ENCODE measurements around the gene KCNQ1OT1.

Gene KCNQ1OT1

DNA sequence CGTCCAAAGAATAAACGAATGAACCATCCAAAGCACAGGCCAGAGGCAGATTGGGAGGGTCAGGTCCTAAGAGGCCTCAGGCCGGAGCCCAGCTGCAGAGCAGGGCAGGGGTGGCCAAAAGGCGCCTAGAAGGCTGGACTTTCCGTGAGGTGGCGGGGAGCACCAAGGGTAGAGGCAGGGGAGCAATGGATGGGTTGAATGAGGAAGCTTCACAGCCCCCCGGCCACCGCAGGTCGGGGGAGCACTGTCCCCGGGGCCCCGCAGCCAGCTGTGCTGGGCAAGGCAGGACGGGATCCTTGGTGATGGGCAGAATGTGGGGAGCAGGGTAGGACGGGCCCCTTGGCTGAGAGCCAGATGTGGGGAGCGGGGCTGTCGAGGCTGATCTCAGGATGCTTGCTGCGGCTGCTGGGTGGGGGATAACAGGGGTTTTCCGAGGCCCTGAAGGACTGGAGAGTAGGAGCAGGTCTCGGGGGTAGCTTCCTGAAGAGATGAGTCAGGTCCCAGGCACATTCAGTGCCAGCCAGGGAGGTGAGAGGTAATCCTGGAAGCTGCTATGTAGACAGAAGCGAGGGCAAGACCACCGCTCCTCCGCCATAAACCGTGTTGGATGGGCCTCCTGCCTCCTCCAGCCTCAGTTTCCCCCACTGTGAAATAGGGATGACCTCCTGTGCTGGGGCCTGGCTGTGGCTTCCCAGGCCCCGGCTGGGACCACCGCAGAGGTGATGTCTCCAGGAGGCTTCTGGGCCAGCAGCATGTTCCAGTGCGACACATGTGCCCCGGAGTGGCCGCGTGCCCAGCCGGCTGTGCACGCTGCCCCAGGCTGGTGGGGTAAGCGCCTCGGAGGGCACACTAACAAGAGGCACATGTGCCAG lies 34.6 kb upstream of the KCNQ1OT1 start:
- no peaks in the 10 kb centered on the region for H3K9me3 ChIP-seq (replicated peaks; ENCODE audit: low read length)
- no peak overlapping the region for H3K4me3 ChIP-seq (ENCODE audit: low read length)
- no peak overlapping the region for H3K4me2 ChIP-seq (ENCODE audit: low read length)
- H3K27me3 ChIP-seq (ENCODE audit: control insufficient read depth, insufficient read depth, low read length) = peaks cover 6% of the 10 kb centered on the region
- H3K4me1 ChIP-seq (ENCODE audit: control insufficient read depth, insufficient read depth, low read length) = peaks cover 6% of the 10 kb centered on the region
- H3K36me3 ChIP-seq (ENCODE audit: insufficient read depth, low read length) = no peaks in the 10 kb centered on the region
- H3K9ac ChIP-seq (ENCODE audit: low read depth, low read length) = no peak overlapping the region

GRCh38 chr11:2732940-2733628 lies 33.3 kb upstream of the KCNQ1OT1 start:
- no peak overlapping the region for H3K4me2 ChIP-seq (ENCODE audit: low read length)
- no peak overlapping the region for H3K9ac ChIP-seq (ENCODE audit: low read depth, low read length)
- peaks cover 6% of the 10 kb centered on the region for H3K4me1 ChIP-seq (ENCODE audit: control insufficient read depth, insufficient read depth, low read length)
- no peak overlapping the region for H3K4me3 ChIP-seq (ENCODE audit: low read length)
- no peaks in the 10 kb centered on the region for H3K36me3 ChIP-seq (ENCODE audit: insufficient read depth, low read length)
- H3K9me3 ChIP-seq (replicated peaks; ENCODE audit: low read length) = no peaks in the 10 kb centered on the region
- H3K27me3 ChIP-seq (ENCODE audit: control insufficient read depth, insufficient read depth, low read length) = peaks cover 8% of the 10 kb centered on the region

- H3K9me3 ChIP-seq (replicated peaks; ENCODE audit: low read length) = no peaks in the 10 kb centered on the region
- H3K4me1 ChIP-seq (ENCODE audit: control insufficient read depth, insufficient read depth, low read length) = no peaks in the 10 kb centered on the region
- H3K27me3 ChIP-seq (ENCODE audit: control insufficient read depth, insufficient read depth, low read length) = peaks cover 15% of the 10 kb centered on the region
- H3K9ac ChIP-seq (ENCODE audit: low read depth, low read length) = no peak overlapping the region
- H3K4me2 ChIP-seq (ENCODE audit: low read length) = no peak overlapping the region
- H3K4me3 ChIP-seq (ENCODE audit: low read length) = no peak overlapping the region
- H3K36me3 ChIP-seq (ENCODE audit: insufficient read depth, low read length) = no peaks in the 10 kb centered on the region
Observed at GRCh38 chr11:2732261-2732939, 32.6 kb upstream of the KCNQ1OT1 start.

DNA sequence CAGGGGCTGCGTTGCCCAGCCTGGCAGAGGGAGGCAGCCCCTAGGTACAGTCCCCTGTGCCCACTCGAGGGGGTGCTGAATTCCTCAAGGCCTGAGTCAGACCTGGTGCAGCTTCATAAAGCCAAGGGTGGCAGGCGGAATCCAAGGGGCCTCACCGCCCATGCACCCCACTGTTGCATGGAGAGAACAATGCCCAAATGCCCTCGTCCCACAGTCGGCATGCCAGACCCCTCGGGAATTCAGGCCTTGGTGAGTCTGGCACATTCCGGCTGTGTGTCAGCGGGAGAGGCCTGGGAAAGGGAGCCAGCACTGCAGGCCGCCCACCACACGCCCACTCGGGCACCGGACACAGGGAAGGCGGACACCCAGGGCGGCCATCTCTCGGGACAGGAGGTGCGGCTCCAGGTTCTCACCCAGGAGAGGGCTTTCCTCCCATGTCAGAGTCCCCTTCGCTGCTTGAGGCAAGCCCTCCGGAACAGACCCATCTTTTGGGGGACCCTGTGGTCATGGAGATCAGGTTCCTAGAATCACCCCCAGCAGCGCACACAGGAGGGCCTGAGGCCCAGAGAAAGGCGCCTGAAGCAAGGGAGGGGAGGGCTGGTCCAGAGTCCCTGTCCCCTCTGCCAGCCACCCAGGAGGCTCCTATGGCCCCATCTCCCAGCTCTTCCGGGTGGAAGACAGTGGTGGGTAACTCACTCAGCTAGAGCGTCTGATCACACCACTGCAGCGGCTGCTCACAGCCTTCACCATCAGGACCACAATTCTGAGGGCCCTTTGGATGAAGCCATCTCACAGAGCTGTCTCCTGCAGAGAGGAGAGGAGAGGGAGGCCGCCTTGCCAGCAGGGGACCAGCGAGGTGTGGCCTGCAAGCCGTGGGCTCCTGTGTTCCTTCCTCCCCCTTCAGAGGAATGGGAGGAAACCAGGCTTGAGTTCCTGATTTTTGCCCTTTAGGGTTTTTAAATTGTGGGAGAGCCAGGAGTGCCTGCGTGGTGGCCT lies 31.6 kb upstream of the KCNQ1OT1 start:
- H3K4me2 ChIP-seq (ENCODE audit: low read length) = no peak overlapping the region
- no peak overlapping the region for H3K9ac ChIP-seq (ENCODE audit: low read depth, low read length)
- peaks cover 24% of the 10 kb centered on the region for H3K27me3 ChIP-seq (ENCODE audit: control insufficient read depth, insufficient read depth, low read length)
- H3K4me1 ChIP-seq (ENCODE audit: control insufficient read depth, insufficient read depth, low read length) = no peaks in the 10 kb centered on the region
- H3K9me3 ChIP-seq (replicated peaks; ENCODE audit: low read length) = no peaks in the 10 kb centered on the region
- H3K36me3 ChIP-seq (ENCODE audit: insufficient read depth, low read length) = no peaks in the 10 kb centered on the region
- no peak overlapping the region for H3K4me3 ChIP-seq (ENCODE audit: low read length)

DNA sequence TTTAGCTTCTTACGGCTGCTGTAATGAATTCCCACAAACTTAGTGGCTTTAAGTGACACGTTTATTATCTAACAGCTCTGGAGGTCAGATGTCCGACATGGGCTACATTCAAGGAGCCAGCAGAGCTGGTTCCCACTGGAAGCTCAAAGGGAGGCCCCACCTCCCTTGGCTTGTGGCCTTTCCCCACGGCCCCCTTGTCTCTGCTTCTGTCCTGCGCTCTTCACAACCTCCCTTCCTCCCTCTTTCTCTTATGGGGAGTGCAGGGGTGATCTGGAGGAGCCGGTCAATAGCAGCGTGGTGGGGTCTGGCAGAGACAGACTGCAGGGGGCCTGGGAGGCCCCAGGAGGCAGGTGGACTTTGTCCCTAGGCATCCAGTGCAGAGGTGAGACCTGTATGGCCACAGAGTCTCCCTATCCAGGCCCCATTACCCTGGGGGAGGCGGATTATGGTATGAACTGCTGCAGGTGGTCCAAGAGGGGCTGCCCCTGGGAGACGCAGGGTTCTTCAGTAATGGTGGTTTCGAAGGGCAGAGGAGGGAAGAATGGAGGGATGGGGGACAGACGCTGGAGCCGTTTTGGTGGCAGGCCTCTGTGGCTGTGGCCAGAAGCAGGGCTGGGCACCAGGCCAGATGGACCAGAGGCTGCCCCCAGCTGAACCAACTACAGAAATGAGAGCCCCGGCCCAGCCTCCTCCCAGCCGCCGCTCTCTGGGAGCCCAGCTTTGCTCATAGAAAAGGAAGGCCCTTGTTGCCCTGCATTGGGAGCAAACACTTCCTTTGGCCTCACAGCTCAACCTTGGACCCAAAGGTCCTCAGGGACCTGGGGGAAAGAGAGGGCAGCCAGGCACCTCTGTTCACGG lies 30.7 kb upstream of the KCNQ1OT1 start:
- Histone ChIP-seq H3K36me3 (ENCODE audit: insufficient read depth, low read length) (no peaks in the 10 kb centered on the region), H3K27me3 (ENCODE audit: control insufficient read depth, insufficient read depth, low read length) (peaks cover 29% of the 10 kb centered on the region), H3K9me3 (replicated peaks; ENCODE audit: low read length) (no peaks in the 10 kb centered on the region)

GRCh38 chr11:2729841-2730240 lies 30.0 kb upstream of the KCNQ1OT1 start:
- peaks cover 29% of the 10 kb centered on the region for H3K27me3 ChIP-seq (ENCODE audit: control insufficient read depth, insufficient read depth, low read length)
- no peaks in the 10 kb centered on the region for H3K36me3 ChIP-seq (ENCODE audit: insufficient read depth, low read length)
- H3K4me2 ChIP-seq (ENCODE audit: low read length) = no peak overlapping the region
- H3K4me1 ChIP-seq (ENCODE audit: control insufficient read depth, insufficient read depth, low read length) = no peaks in the 10 kb centered on the region
- no peak overlapping the region for H3K9ac ChIP-seq (ENCODE audit: low read depth, low read length)
- H3K9me3 ChIP-seq (replicated peaks; ENCODE audit: low read length) = no peaks in the 10 kb centered on the region
- H3K4me3 ChIP-seq (ENCODE audit: low read length) = no peak overlapping the region

More for the DNA sequence above, 30.7 kb upstream of the KCNQ1OT1 start:
- H3K4me2 ChIP-seq (ENCODE audit: low read length) = no peak overlapping the region
- no peak overlapping the region for H3K9ac ChIP-seq (ENCODE audit: low read depth, low read length)
- no peaks in the 10 kb centered on the region for H3K4me1 ChIP-seq (ENCODE audit: control insufficient read depth, insufficient read depth, low read length)
- no peak overlapping the region for H3K4me3 ChIP-seq (ENCODE audit: low read length)

GRCh38 chr11:2728663-2729332 lies 29.0 kb upstream of the KCNQ1OT1 start:
- Histone ChIP-seq H3K9ac (ENCODE audit: low read depth, low read length) (no peak overlapping the region), H3K4me3 (ENCODE audit: low read length) (no peak overlapping the region), H3K9me3 (replicated peaks; ENCODE audit: low read length) (no peaks in the 10 kb centered on the region), H3K4me2 (ENCODE audit: low read length) (no peak overlapping the region), H3K36me3 (ENCODE audit: insufficient read depth, low read length) (no peaks in the 10 kb centered on the region), H3K27me3 (ENCODE audit: control insufficient read depth, insufficient read depth, low read length) (peaks cover 32% of the 10 kb centered on the region), H3K4me1 (ENCODE audit: control insufficient read depth, insufficient read depth, low read length) (no peaks in the 10 kb centered on the region)

- no peaks in the 10 kb centered on the region for H3K9me3 ChIP-seq (replicated peaks; ENCODE audit: low read length)
- H3K4me2 ChIP-seq (ENCODE audit: low read length) = no peak overlapping the region
- H3K9ac ChIP-seq (ENCODE audit: low read depth, low read length) = no peak overlapping the region
- no peak overlapping the region for H3K4me3 ChIP-seq (ENCODE audit: low read length)
- H3K36me3 ChIP-seq (ENCODE audit: insufficient read depth, low read length) = no peaks in the 10 kb centered on the region
- peaks cover 38% of the 10 kb centered on the region for H3K27me3 ChIP-seq (ENCODE audit: control insufficient read depth, insufficient read depth, low read length)
- H3K4me1 ChIP-seq (ENCODE audit: control insufficient read depth, insufficient read depth, low read length) = no peaks in the 10 kb centered on the region
Observed at GRCh38 chr11:2728128-2728662, 28.4 kb upstream of the KCNQ1OT1 start.

DNA sequence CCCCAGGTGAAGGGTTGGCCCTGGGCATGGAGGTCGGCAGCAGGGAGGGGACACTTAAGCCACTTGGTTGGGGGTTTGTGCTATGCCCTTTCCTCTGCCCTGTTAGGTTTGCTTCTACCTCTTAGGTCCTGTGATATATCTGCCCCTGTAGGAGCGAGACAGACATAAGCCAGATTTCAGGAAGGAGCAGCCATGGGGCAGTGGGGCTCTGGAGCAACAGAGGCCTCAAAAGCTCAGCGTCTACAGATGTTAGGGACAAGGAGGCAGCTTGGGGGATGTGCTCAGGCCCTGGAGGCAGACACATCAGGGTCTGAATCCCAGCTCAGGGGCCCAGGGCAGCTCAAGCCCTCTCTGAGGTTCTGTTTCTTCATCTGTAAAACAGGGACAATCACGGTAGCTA lies 27.2 kb upstream of the KCNQ1OT1 start:
- no peak overlapping the region for H3K4me3 ChIP-seq (ENCODE audit: low read length)
- no peak overlapping the region for H3K9ac ChIP-seq (ENCODE audit: low read depth, low read length)
- H3K27me3 ChIP-seq (ENCODE audit: control insufficient read depth, insufficient read depth, low read length) = peaks cover 46% of the 10 kb centered on the region
- H3K4me1 ChIP-seq (ENCODE audit: control insufficient read depth, insufficient read depth, low read length) = no peaks in the 10 kb centered on the region
- H3K36me3 ChIP-seq (ENCODE audit: insufficient read depth, low read length) = no peaks in the 10 kb centered on the region
- H3K4me2 ChIP-seq (ENCODE audit: low read length) = no peak overlapping the region
- no peaks in the 10 kb centered on the region for H3K9me3 ChIP-seq (replicated peaks; ENCODE audit: low read length)

Measured in skeletal muscle satellite cell (primary cell).